Erythroblast (primary cell): ENCODE data around the gene XPO6.

Experiments used
- GATA1 ChIP-seq: IDR thresholded peaks from 2 replicates; pipeline ENCODE4 v1.6.1; 2011; ENCODE audit warnings: low read depth, mild to moderate bottlenecking, control low read depth, low read length, moderate library complexity
- POLR2A ChIP-seq: IDR thresholded peaks from 2 replicates; pipeline ENCODE4 v1.6.1; 2011; ENCODE audit warnings: mild to moderate bottlenecking, low read length

GRCh38 chr16:28098171-28098958 is 113.4 kb downstream of the XPO6 start:
- TF ChIP-seq POLR2A: no peak
- TF ChIP-seq GATA1: no peak
